Endometrial microvascular endothelial cells (primary cell): ENCODE data around the gene OR51M1. TPM values are rescaled to one million over a fixed set of nuclear protein-coding genes. Genes with fewer than 3 reads are reported as not detected.

Experiments used
- in situ Hi-C: cut with HindIII; loops from 2 replicates; pipeline ENCODE4 v1.10.0; 2017; ENCODE audit warnings: low sequenced_read_pairs, low pct_unique_long_range_greater_than_20kb; ENCODE audit errors: inconsistent ontology term
- total RNA-seq: library from RNA; depleted of rRNA; stranded (reverse); fragments of >200 nt; gene quantifications from one replicate; pipeline ENCODE4 v1.2.3, GENCODE V29; 2015; ENCODE audit errors: inconsistent ontology term

OR51M1 gene
- total RNA-seq, 1 donor from 2014 or later, result not detected

DNA sequence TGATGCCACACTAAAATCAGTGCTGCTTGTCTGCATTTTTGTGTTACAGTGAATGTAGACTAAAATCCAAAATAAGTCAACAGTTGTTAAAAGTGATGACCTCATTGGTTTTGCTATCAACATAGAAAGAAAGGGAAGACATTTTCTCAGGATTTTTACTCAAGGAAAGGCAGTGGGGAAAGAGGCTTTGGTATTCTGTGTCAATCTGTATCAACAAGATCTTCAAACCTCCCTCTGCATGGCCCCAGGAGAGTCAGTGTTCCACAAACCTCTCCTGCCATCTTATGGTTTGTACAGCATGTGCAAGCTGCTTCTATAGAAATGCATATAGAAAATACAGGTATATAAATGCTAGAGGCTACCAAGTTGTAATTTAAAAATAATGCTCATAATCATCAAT lies 13.8 kb upstream of the OR51M1 start:
- in situ Hi-C loops, result no loop called here

DNA sequence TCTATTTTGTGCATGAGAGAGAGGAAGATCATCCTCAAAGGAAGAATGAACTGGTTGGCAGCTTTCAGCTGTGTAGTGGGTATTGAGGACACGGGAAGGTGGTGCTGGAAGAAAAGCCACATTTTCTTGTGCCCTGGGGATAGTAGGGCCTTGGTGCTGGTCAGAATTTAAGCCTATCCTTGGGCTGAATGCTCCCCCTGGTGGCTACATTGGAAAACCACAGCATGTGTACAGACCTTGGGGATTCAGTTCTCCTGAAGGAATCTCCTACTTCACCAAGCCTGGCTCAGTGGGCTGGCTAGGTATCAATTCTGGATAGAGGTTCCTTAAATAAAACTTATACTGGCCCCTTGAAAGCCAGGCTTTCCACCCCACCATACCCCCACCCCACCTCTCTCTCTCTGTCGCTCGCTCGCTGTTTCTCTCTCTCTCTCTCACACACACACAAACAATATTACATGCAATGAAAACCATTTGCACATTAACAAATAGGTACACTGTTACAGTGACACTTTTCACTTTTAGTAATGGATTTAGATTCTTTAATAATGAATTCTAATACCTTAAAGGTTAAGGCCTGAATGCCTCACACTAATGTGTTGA lies 2.8 kb upstream of the OR51M1 start:
- in situ Hi-C loops, result no loop called here

DNA sequence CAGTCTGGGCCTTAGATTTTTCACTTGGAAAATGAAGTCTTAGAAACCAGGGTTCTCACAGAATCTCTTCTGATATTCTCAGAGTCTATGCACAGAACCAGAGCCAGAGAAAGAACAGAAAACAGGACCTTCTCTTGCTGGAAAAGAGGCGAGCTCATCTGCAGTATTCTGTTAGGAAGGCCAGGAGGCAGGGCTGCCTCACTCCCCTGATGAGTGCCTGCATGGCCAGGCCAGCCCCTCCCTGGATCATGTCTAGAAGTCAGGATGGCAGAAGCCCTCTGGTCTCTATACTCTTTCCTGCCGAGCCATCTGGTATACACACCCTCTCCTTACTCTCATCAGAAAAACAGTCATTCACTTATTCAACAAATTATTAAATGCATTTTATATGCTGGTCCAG lies 723 bp downstream of the OR51M1 start:
- in situ Hi-C loops, result no loop called here

DNA sequence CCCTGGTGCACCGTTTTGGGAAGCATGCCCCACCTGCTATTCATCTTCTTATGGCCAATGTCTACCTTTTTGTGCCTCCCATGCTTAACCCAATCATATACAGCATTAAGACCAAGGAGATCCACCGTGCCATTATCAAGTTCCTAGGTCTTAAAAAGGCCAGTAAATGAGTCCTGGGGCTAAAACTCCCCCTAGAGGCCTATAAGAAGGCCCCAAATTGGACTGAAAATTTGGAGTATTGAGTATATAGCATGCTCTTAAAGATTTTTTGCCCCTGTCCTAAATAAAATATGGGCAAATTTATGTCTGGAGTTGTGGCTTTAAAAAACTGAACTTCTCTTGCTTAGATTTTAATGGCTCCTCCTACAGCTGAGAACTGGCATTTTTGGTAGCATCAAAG lies 6.6 kb downstream of the OR51M1 start:
- in situ Hi-C loops, result no loop called here

DNA sequence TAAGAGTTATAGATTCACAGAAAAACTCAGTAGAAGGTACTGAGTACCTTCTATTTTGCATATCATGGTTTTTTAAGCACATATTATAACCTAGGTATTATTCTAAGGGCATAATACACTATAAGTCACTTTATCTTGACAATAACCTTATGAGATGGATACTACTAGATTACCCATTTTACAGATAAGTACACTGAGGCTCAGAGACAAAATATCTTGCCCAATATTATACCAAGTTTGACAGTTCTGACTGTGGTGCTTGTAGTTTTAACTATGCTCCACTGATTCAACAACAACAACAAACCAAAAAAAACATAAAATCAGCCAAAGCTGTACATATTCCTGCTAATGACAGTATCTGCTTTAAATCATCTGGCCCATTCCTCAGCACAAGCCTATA lies 10.5 kb downstream of the OR51M1 start:
- in situ Hi-C loops, result no loop called here

DNA sequence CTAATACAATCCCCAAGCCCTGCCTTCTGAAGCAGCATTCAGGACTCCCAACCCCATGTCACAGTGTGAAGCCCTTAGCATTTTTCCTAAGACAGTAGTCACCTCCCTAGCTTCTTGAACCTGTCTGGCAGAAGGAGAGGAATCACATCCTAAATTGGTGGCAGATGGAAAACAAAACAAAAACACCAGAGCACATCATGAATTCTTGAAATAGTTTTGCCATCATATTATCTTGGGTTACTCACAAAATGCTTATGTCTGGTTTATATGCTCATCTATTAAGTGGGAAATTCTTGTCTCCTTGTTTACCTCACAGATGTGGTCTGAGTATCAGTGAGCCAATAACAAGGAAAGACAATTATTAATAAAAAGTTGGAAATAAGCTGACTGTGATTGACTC lies 15.3 kb downstream of the OR51M1 start:
- in situ Hi-C loops, result no loop called here

DNA sequence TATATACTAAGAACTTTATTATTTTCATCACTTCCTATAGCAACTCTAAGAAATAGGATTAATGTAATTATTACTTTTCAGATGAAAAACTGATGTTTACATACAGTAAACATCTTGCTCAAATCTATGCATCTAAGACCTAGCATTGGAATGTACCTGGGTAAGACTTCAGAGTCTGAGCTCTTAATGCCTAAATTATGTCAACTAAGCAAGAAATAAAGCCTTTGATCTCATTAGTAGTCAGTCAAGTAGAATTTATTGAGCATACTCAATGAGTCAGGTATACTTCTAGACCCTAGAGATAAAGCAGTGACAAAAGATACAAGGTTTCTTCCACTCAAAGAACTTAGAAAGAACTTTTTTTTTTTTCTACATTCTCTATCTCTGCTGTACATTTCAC lies 21.6 kb downstream of the OR51M1 start:
- in situ Hi-C loops, result no loop called here

DNA sequence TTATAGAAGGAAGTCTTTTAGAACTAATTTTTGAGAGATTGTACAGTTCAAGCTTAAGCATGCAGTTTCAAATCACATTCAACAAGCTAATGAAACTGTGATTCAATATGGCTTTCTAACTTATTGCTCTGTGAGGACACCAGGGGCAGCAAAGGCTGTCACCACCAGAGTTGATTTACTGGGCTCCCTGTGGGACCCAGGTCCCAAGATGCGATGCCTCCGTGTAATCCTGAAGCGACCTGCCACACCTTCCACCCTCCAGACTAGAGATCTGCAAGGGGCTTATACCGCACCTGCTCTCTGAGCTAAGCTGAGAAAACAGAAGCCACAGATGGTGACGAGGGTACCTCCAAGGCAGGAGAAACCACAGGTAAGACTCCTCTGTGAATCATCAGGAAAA lies 37.4 kb downstream of the OR51M1 start:
- in situ Hi-C loops, result no loop called here

DNA sequence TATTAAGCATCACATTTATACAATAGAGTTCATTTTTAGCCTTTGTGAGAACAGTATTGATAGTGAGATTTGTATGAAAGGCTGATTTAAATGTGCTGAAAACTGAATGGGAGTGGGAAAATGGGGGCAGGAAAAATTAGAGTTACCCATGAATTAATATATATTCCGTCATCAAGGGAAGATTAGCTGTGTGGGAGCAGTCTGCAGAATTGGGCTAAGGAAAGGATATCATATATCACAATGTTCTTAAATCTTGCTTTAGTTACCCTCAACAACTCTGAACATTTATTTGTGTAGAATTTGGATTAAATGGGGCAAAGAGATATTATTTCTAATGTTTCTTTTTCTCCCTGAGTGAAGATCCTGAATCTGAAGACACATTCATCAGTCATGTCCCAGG lies 38.2 kb downstream of the OR51M1 start, which contains the start of gene OR51Q1:
OR51Q1 (plus strand) TSS at position 301 of the 400 bp plus-strand sequence; CDS start at position 391, 90 bp downstream.
- in situ Hi-C loops, result no loop called here

DNA sequence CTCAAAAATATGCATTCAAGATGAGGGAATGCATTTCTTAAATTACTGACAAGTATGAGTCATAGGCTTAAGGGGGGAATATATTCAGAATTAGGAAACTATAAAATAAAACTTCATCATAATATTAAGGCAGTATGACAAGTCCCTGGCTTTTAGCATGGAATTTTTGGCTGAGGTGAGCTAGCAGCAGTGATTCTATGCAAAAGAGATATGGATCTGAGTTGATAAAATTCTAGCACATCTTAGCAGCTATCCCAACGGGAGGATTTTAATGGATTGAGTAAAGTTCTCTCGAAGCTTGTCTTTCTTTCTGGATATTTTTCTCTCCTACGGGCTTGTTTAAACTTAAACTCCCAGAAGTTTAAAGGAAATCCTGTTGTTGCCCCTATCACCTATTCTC lies 39.5 kb downstream of the OR51M1 start:
- in situ Hi-C loops, result no loop called here

DNA sequence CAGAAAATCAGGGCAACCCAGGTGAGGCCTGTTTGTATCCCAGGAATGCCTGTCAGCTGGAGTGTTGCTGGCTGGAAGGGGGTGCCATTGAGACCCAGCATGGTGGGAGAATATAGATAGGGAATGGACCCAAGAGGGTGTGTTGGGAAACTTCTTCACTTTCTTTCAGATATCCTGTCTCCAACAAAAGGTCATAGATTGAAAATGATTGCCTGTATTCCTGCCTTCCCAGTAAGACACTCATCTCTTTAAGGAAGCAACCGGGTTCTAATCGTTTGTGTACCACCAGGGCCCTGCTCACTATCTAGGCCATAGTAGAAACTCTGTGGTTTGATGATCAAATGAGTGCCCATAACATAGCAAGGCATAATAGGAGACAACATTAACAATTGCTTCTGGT lies 57.8 kb downstream of the OR51M1 start, which contains the start of gene OR51I1:
OR51I1 (minus strand) TSS at position 101 of the 400 bp plus-strand sequence; CDS start at position 101, 0 bp downstream.
- in situ Hi-C loops, result no loop called here

Other genes with a start within 250 kb of the OR51M1 start
- gene OR52A5, start 245.5 kb upstream of the OR51M1 start, total RNA-seq, result not detected
- gene OR52A1, start 229.1 kb upstream of the OR51M1 start, total RNA-seq, result not detected
- not detected for gene OR51V1, start 183.1 kb upstream of the OR51M1 start, total RNA-seq
- gene HBB, start 156.7 kb upstream of the OR51M1 start, total RNA-seq, result not detected
- gene HBD, start 149.3 kb upstream of the OR51M1 start, total RNA-seq, result not detected
- gene HBG1, start 134.0 kb upstream of the OR51M1 start, total RNA-seq, result not detected
- not detected for gene HBG2, start 129.0 kb upstream of the OR51M1 start, total RNA-seq
- gene HBE1, start 113.9 kb upstream of the OR51M1 start, total RNA-seq, result not detected
- not detected for gene OR51B4, start 81.9 kb upstream of the OR51M1 start, total RNA-seq
- not detected for gene OR51B2, start 59.5 kb upstream of the OR51M1 start, total RNA-seq
- gene OR51B5, start 40.3 kb upstream of the OR51M1 start, total RNA-seq, result not detected
- not detected for gene OR51B6, start 32.3 kb upstream of the OR51M1 start, total RNA-seq
- not detected for gene OR51Q1, start 38.3 kb downstream of the OR51M1 start, total RNA-seq
- gene OR51I1, start 57.7 kb downstream of the OR51M1 start, total RNA-seq, result not detected
- gene OR51I2, start 65.5 kb downstream of the OR51M1 start, total RNA-seq, result not detected
- not detected for gene OR52D1, start 104.9 kb downstream of the OR51M1 start, total RNA-seq
- not detected for gene UBQLN3, start 126.1 kb downstream of the OR51M1 start, total RNA-seq
- gene UBQLNL, start 132.9 kb downstream of the OR51M1 start, total RNA-seq, result not detected
- gene OR52H1, start 164.7 kb downstream of the OR51M1 start, total RNA-seq, result not detected
- gene OR52B6, start 197.1 kb downstream of the OR51M1 start, total RNA-seq, result not detected
- 9.7 TPM for gene TRIM6, start 212.8 kb downstream of the OR51M1 start, total RNA-seq
- gene TRIM34, start 241.2 kb downstream of the OR51M1 start, total RNA-seq, result 11.8 TPM